KBM-7 (cell line): ENCODE measurements around the gene TNFRSF14.

ENCODE experiments used
- DNase-seq: peaks from one replicate; pipeline ENCODE4 v3.0.0-alpha.2; 2015
- in situ Hi-C: fragments of 300-500 bp; cut with MboI; formaldehyde crosslinking; loops from 2 replicates; pipeline ENCODE4 v1.14.3; 2020; ENCODE audit warnings: low sequenced_read_pairs, low pct_unique_long_range_greater_than_20kb, mixed read lengths

TNFRSF14 gene

GRCh38 chr1:2535455-2535854, 20.7 kb upstream of the TNFRSF14 start:
- in situ Hi-C loops: no loop called here
- DNase-seq: no peak

GRCh38 chr1:2535981-2536380, 20.2 kb upstream of the TNFRSF14 start:
- in situ Hi-C loops: no loop called here
- no peak for DNase-seq

GRCh38 chr1:2537784-2538115, 18.4 kb upstream of the TNFRSF14 start:
- in situ Hi-C loops: no loop called here
- no peak for DNase-seq

- no peak for DNase-seq
- in situ Hi-C loops: no loop called here
These were observed 17.8 kb upstream of the TNFRSF14 start for GRCh38 chr1:2538376-2538775.

- DNase-seq: no peak
- in situ Hi-C loops: no loop called here
These were observed 17.3 kb upstream of the TNFRSF14 start for GRCh38 chr1:2538872-2539271.

GRCh38 chr1:2539312-2539907, 16.8 kb upstream of the TNFRSF14 start:
- in situ Hi-C loops: no loop called here
- peak; percentile 56 for DNase-seq

GRCh38 chr1:2540816-2541492, 15.2 kb upstream of the TNFRSF14 start:
- in situ Hi-C loops: no loop called here
- DNase-seq: no peak

GRCh38 chr1:2541619-2542245, 14.4 kb upstream of the TNFRSF14 start:
- no peak for DNase-seq
- in situ Hi-C loops: no loop called here

GRCh38 chr1:2542246-2542915, 13.8 kb upstream of the TNFRSF14 start:
- no peak for DNase-seq
- in situ Hi-C loops: no loop called here

- no peak for DNase-seq
- in situ Hi-C loops: no loop called here
These were observed 12.6 kb upstream of the TNFRSF14 start for GRCh38 chr1:2543543-2544092.

- in situ Hi-C loops: no loop called here
- no peak for DNase-seq
These were observed 11.9 kb upstream of the TNFRSF14 start for GRCh38 chr1:2544093-2544874.

- DNase-seq: no peak
- in situ Hi-C loops: no loop called here
These were observed 11.1 kb upstream of the TNFRSF14 start for GRCh38 chr1:2544875-2545640.

GRCh38 chr1:2545754-2546514, 10.2 kb upstream of the TNFRSF14 start:
- peak; percentile 74 for DNase-seq
- in situ Hi-C loops: no loop called here

GRCh38 chr1:2546515-2547209, 9.5 kb upstream of the TNFRSF14 start:
- DNase-seq: peak; percentile 91
- in situ Hi-C loops: no loop called here

GRCh38 chr1:2547210-2548067, 8.7 kb upstream of the TNFRSF14 start:
- in situ Hi-C loops: no loop called here

GRCh38 chr1:2548068-2548589, 8.0 kb upstream of the TNFRSF14 start:
- DNase-seq: peak; percentile 81
- in situ Hi-C loops: no loop called here

More at GRCh38 chr1:2547210-2548067, 8.7 kb upstream of the TNFRSF14 start:
- DNase-seq: no peak
